GM19463 (cell line): ENCODE results near the gene PTK7.
A peak's percentile ranks its signal among the peaks of the same experiment; 100 is the strongest.

Experiments used
- ATAC-seq: cut with Tn5 transposase; IDR thresholded peaks from one replicate; pipeline ENCODE4 v1.9.1; 2021; ENCODE audit warnings: mild to moderate bottlenecking, moderate library complexity; ENCODE audit not compliant: unreplicated experiment

PTK7 gene

GRCh38 chr6:43175676-43176422 is 99.7 kb downstream of the PTK7 start:
- no peak for ATAC-seq

GRCh38 chr6:43176423-43176786 is 100.3 kb downstream of the PTK7 start:
- ATAC-seq, result no peak

- ATAC-seq, result no peak
Observed at GRCh38 chr6:43178150-43178549, 102.0 kb downstream of the PTK7 start.

- ATAC-seq, result no peak
Observed at GRCh38 chr6:43178951-43179830, 103.1 kb downstream of the PTK7 start.

GRCh38 chr6:43180058-43180457 is 103.9 kb downstream of the PTK7 start:
- no peak for ATAC-seq

- no peak for ATAC-seq
Observed at GRCh38 chr6:43180985-43181384, 104.9 kb downstream of the PTK7 start.

GRCh38 chr6:43181621-43181941 is 105.5 kb downstream of the PTK7 start:
- ATAC-seq, result no peak

- ATAC-seq, result peak; percentile 100
Observed at GRCh38 chr6:43181942-43182860, 106.1 kb downstream of the PTK7 start, which contains the start of gene CUL9. Gene CUL9, plus strand, starts transcription at chr6:43182196. Its CDS starts 2,115 bp downstream, at chr6:43184311.

GRCh38 chr6:43183441-43183840 is 107.3 kb downstream of the PTK7 start:
- no peak for ATAC-seq

GRCh38 chr6:43184268-43184985 is 108.3 kb downstream of the PTK7 start:
- no peak for ATAC-seq

- no peak for ATAC-seq
Observed at GRCh38 chr6:43185391-43185985, 109.4 kb downstream of the PTK7 start.

- ATAC-seq, result no peak
Observed at GRCh38 chr6:43186019-43186418, 109.9 kb downstream of the PTK7 start.

- ATAC-seq, result no peak
Observed at GRCh38 chr6:43186706-43187105, 110.6 kb downstream of the PTK7 start.

- ATAC-seq, result no peak
Observed at GRCh38 chr6:43187821-43188220, 111.7 kb downstream of the PTK7 start.

- no peak for ATAC-seq
Observed at GRCh38 chr6:43188426-43188825, 112.3 kb downstream of the PTK7 start.

- ATAC-seq, result no peak
Observed at GRCh38 chr6:43189776-43190304, 113.7 kb downstream of the PTK7 start.

- ATAC-seq, result no peak
Observed at GRCh38 chr6:43192911-43193310, 116.8 kb downstream of the PTK7 start.

- no peak for ATAC-seq
Observed at GRCh38 chr6:43193929-43194328, 117.8 kb downstream of the PTK7 start.

GRCh38 chr6:43196337-43196736 is 120.2 kb downstream of the PTK7 start:
- ATAC-seq, result no peak

GRCh38 chr6:43199912-43200311 is 123.8 kb downstream of the PTK7 start:
- no peak for ATAC-seq
